Mesenchymal stem cell (in vitro differentiated cells and primary cell): Measurements from ENCODE around the gene RPL6.
A peak's percentile ranks its signal among the peaks of the same experiment; 100 is the strongest.

ENCODE experiments used
- DNase-seq: peaks from one replicate; pipeline ENCODE4 v3.0.0-alpha.2; 2013
- H2AFZ ChIP-seq: one replicate; pipeline ENCODE4 v1.6.1; 2013; ENCODE audit warnings: low read depth, mild to moderate bottlenecking, control low read depth, inconsistent platforms, low read length, moderate library complexity
- H2AK5ac ChIP-seq: 2 replicates; pipeline ENCODE4 v1.6.1; 2013; ENCODE audit warnings: low read length, moderate library complexity, mild to moderate bottlenecking, inconsistent platforms; ENCODE audit not compliant: severe bottlenecking
- H2BK120ac ChIP-seq: one replicate; pipeline ENCODE4 v1.6.1; 2013; ENCODE audit warnings: low read depth, mild to moderate bottlenecking, inconsistent platforms, low read length, moderate library complexity
- H2BK12ac ChIP-seq, 2 experiments: one replicate each; pipeline ENCODE4 v1.6.1; 2013; ENCODE audit warnings: inconsistent platforms in 2 of 2, low read length in 2 of 2, mild to moderate bottlenecking in 2 of 2, moderate library complexity in 2 of 2, control low read depth in 1 of 2
- H2BK15ac ChIP-seq: one replicate; pipeline ENCODE4 v1.6.1; 2013; ENCODE audit warnings: mild to moderate bottlenecking, low read depth, inconsistent platforms; ENCODE audit not compliant: poor library complexity, severe bottlenecking
- H2BK5ac ChIP-seq: 2 replicates; pipeline ENCODE4 v1.6.1; 2013; ENCODE audit warnings: low read depth, mild to moderate bottlenecking, low read length, control low read depth, inconsistent platforms; ENCODE audit not compliant: poor library complexity, severe bottlenecking
- H3K14ac ChIP-seq, 2 experiments: one replicate each; pipeline ENCODE4 v1.6.1; 2013; ENCODE audit warnings: inconsistent platforms in 2 of 2, low read length in 2 of 2, control low read depth in 1 of 2, mild to moderate bottlenecking in 1 of 2, moderate library complexity in 1 of 2
- H3K18ac ChIP-seq, 2 experiments: one replicate each; pipeline ENCODE4 v1.6.1; 2013; ENCODE audit warnings: inconsistent platforms in 2 of 2, low read length in 2 of 2, control low read depth in 1 of 2, low read depth in 1 of 2, mild to moderate bottlenecking in 1 of 2
- H3K23ac ChIP-seq, 2 experiments: one replicate each; pipeline ENCODE4 v1.6.1; 2013; ENCODE audit warnings: inconsistent platforms in 2 of 2, low read length in 2 of 2, mild to moderate bottlenecking in 2 of 2, moderate library complexity in 2 of 2, control low read depth in 1 of 2
- H3K27ac ChIP-seq: 2 replicates; pipeline ENCODE4 v1.5.1; 2013; ENCODE audit warnings: mild to moderate bottlenecking, moderate library complexity, low read length, control low read depth, inconsistent platforms; ENCODE audit not compliant: poor library complexity, severe bottlenecking
- H3K27me3 ChIP-seq, 2 experiments: 2 replicates each; pipeline versions ENCODE4 v1.6.1 to v1.7.0; 2013; ENCODE audit warnings: low read length in 2 of 2, mild to moderate bottlenecking in 2 of 2, moderate library complexity in 2 of 2, control low read depth in 1 of 2, inconsistent platforms in 1 of 2; ENCODE audit not compliant: control insufficient read depth in 1 of 2, insufficient read depth in 1 of 2
- H3K36me3 ChIP-seq, 2 experiments: 2 replicates each; pipeline versions ENCODE4 v1.6.1 to v1.7.0; 2013; ENCODE audit warnings: low read length in 2 of 2, control low read depth in 1 of 2, inconsistent platforms in 1 of 2, low read depth in 1 of 2, mild to moderate bottlenecking in 1 of 2; ENCODE audit not compliant: insufficient read depth in 2 of 2, control insufficient read depth in 1 of 2
- H3K4ac ChIP-seq, 2 experiments: one replicate each; pipeline ENCODE4 v1.6.1; 2013; ENCODE audit warnings: inconsistent platforms in 2 of 2, low read length in 2 of 2, mild to moderate bottlenecking in 2 of 2, moderate library complexity in 2 of 2, control low read depth in 1 of 2, low read depth in 1 of 2
- H3K4me1 ChIP-seq: 2 replicates; pipeline ENCODE4 v1.6.1; 2013; ENCODE audit warnings: low read depth, low read length, control low read depth; ENCODE audit not compliant: control insufficient read depth, insufficient read depth
- H3K4me2 ChIP-seq: 2 replicates; pipeline ENCODE4 v1.6.1; 2013; ENCODE audit warnings: low read length, mild to moderate bottlenecking, inconsistent platforms; ENCODE audit not compliant: poor library complexity, severe bottlenecking
- H3K4me3 ChIP-seq, 2 experiments: 2 replicates each; pipeline versions ENCODE4 v1.5.1 to v1.7.0; 2013; ENCODE audit warnings: low read length in 2 of 2, mild to moderate bottlenecking in 2 of 2, control low read depth in 1 of 2, low read depth in 1 of 2; ENCODE audit not compliant: insufficient read depth in 1 of 2
- H3K79me1 ChIP-seq: replicated peaks from 2 replicates; pipeline ENCODE4 v1.6.1; 2013; ENCODE audit warnings: mild to moderate bottlenecking, control low read depth, low read length, inconsistent platforms; ENCODE audit not compliant: poor library complexity, severe bottlenecking
- H3K9ac ChIP-seq: 2 replicates; pipeline ENCODE4 v1.7.0; 2013; ENCODE audit warnings: mild to moderate bottlenecking, low read length, moderate library complexity
- H3K9me3 ChIP-seq: 2 replicates; pipeline ENCODE4 v1.7.0; 2013; ENCODE audit warnings: mild to moderate bottlenecking, low read length; ENCODE audit not compliant: control insufficient read depth
- H4K8ac ChIP-seq: one replicate; pipeline ENCODE4 v1.6.1; 2013; ENCODE audit warnings: inconsistent platforms, mild to moderate bottlenecking, low read length, moderate library complexity
- H4K91ac ChIP-seq: one replicate; pipeline ENCODE4 v1.6.1; 2013; ENCODE audit warnings: mild to moderate bottlenecking, low read length, inconsistent platforms
- WGBS: methylation state at CpG from one replicate; pipeline ENCODE4 v1.1.7; 2013; ENCODE audit warnings: mixed read lengths; 5-methylcytosine and 5-hydroxymethylcytosine counted together

RPL6 gene

GRCh38 chr12:112421363-112421762 lies 12.0 kb upstream of the RPL6 start:
- Histone ChIP-seq H3K9ac (no peak overlapping the region), H3K4me1 (peaks cover 14% of the 10 kb centered on the region), H3K4me2 (no peak overlapping the region), H3K79me1 (peaks cover 10% of the 10 kb centered on the region), H4K8ac (no peak overlapping the region), H2AFZ (no peak overlapping the region), H2BK15ac (no peak overlapping the region), H3K9me3 (no peaks in the 10 kb centered on the region), H3K4ac (no peak overlapping the region), H2BK12ac (no peak overlapping the region), H3K27me3 (no peaks in the 10 kb centered on the region), H3K14ac (no peak overlapping the region), H3K27ac (no peak overlapping the region), H2AK5ac (no peak overlapping the region), H3K23ac (no peak overlapping the region), H4K91ac (no peak overlapping the region), H2BK5ac (no peak overlapping the region), H2BK120ac (no peak overlapping the region), H3K36me3 (no peaks in the 10 kb centered on the region), H3K18ac (no peak overlapping the region), H3K4me3 (no peak overlapping the region)
- DNase-seq = no peak
- WGBS = 100% methylated on average over 1 of the region's 1 CpG

GRCh38 chr12:112420740-112421139 lies 11.3 kb upstream of the RPL6 start:
- Histone ChIP-seq H4K8ac (no peak overlapping the region), H3K4ac (no peak overlapping the region), H3K4me1 (peaks cover 14% of the 10 kb centered on the region), H2BK15ac (no peak overlapping the region), H3K18ac (no peak overlapping the region), H3K36me3 (no peaks in the 10 kb centered on the region), H2AK5ac (no peak overlapping the region), H3K4me2 (peak overlapping the region; percentile 5), H2BK120ac (no peak overlapping the region), H3K27ac (no peak overlapping the region), H3K9ac (no peak overlapping the region), H3K4me3 (no peak overlapping the region), H3K9me3 (no peaks in the 10 kb centered on the region), H2BK5ac (no peak overlapping the region), H2AFZ (no peak overlapping the region), H4K91ac (no peak overlapping the region), H3K23ac (no peak overlapping the region), H2BK12ac (no peak overlapping the region), H3K14ac (no peak overlapping the region), H3K79me1 (peaks cover 10% of the 10 kb centered on the region), H3K27me3 (no peaks in the 10 kb centered on the region)
- no peak for DNase-seq
- 100% methylated on average over 1 of the region's 3 CpGs for WGBS

- H4K8ac ChIP-seq = peak overlapping the region; percentile 49
- peaks cover 10% of the 10 kb centered on the region for H3K79me1 ChIP-seq
- H3K23ac ChIP-seq = no peak overlapping the region
- H3K4ac ChIP-seq = no peak overlapping the region
- H4K91ac ChIP-seq = peak overlapping the region; percentile 12
- no peaks in the 10 kb centered on the region for H3K36me3 ChIP-seq
- H2BK12ac ChIP-seq = no peak overlapping the region
- peak overlapping the region; percentile 95 for H3K9ac ChIP-seq
- DNase-seq = peak; percentile 92
- peak overlapping the region; percentile 97 for H2BK15ac ChIP-seq
- peak overlapping the region; percentile 61 to 99 for H3K18ac ChIP-seq
- H3K9me3 ChIP-seq = no peaks in the 10 kb centered on the region
- no peak overlapping the region for H2AK5ac ChIP-seq
- H2BK120ac ChIP-seq = peak overlapping the region; percentile 85
- H2AFZ ChIP-seq = no peak overlapping the region
- peak overlapping the region; percentile 40 for H3K4me2 ChIP-seq
- H3K14ac ChIP-seq = no peak overlapping the region
- H3K27me3 ChIP-seq = no peaks in the 10 kb centered on the region
- H3K27ac ChIP-seq = peak overlapping the region; percentile 62
- H3K4me3 ChIP-seq = peak overlapping the region; percentile 98 to 99
- WGBS = 2% methylated on average over 24 of the region's 31 CpGs
- peak overlapping the region; percentile 99 for H2BK5ac ChIP-seq
- peaks cover 11% of the 10 kb centered on the region for H3K4me1 ChIP-seq
Observed at GRCh38 chr12:112419297-112420133, 10.1 kb upstream of the RPL6 start.

- peak within 1 kb of the TSS; percentile 97 for H2BK15ac ChIP-seq
- H3K36me3 ChIP-seq = no peaks in the 10 kb centered on the region
- H3K27ac ChIP-seq = peak within 1 kb of the TSS; percentile 91
- H3K14ac ChIP-seq = peak within 1 kb of the TSS in 1 of 2 experiments; percentile 98
- peak within 1 kb of the TSS; percentile 93 for H4K91ac ChIP-seq
- H3K9me3 ChIP-seq = no peaks in the 10 kb centered on the region
- peak within 1 kb of the TSS; percentile 96 for H3K4me2 ChIP-seq
- H2AFZ ChIP-seq = peak within 1 kb of the TSS; percentile 94
- H3K27me3 ChIP-seq = no peaks in the 10 kb centered on the region
- peak within 1 kb of the TSS in 1 of 2 experiments; percentile 99 for H3K23ac ChIP-seq
- peak within 1 kb of the TSS; percentile 85 for H2BK120ac ChIP-seq
- H3K9ac ChIP-seq = peak within 1 kb of the TSS; percentile 95
- no peak within 1 kb of the TSS for H2AK5ac ChIP-seq
- peaks cover 11% of the 10 kb centered on the region for H3K4me1 ChIP-seq
- H3K4me3 ChIP-seq = peak within 1 kb of the TSS; percentile 98 to 99
- H2BK12ac ChIP-seq = peak within 1 kb of the TSS in 1 of 2 experiments; percentile 63
- DNase-seq = peak; percentile 88
- WGBS = under 1% methylated on average over 69 of the region's 89 CpGs
- H4K8ac ChIP-seq = peak within 1 kb of the TSS; percentile 99
- H2BK5ac ChIP-seq = peak within 1 kb of the TSS; percentile 99
- peak within 1 kb of the TSS; percentile 99 for H3K18ac ChIP-seq
- H3K79me1 ChIP-seq = peaks cover 10% of the 10 kb centered on the region
- H3K4ac ChIP-seq = peak within 1 kb of the TSS; percentile 17 to 99
Observed at GRCh38 chr12:112418608-112419296, 9.3 kb upstream of the RPL6 start, which contains the start of gene PTPN11. TSS of gene PTPN11 (plus strand) at chr12:112418947. CDS start at chr12:112419112, 165 bp downstream.
